HG03280 (cell line): ENCODE results near the gene RPS6KC1.
"Not testable (repeated sequence)": the region's sequence is repeated elsewhere in the genome, so short reads cannot be mapped to it uniquely, and the experiment has no call there.

Experiments used
- ATAC-seq: cut with Tn5 transposase; IDR thresholded peaks from one replicate; pipeline ENCODE4 v1.9.1; 2021; ENCODE audit warnings: mild to moderate bottlenecking, moderate library complexity; ENCODE audit not compliant: unreplicated experiment

Gene RPS6KC1

GRCh38 chr1:213051127-213051880, at the start of gene RPS6KC1:
Gene RPS6KC1 (plus strand): TSS chr1:213051241. CDS start chr1:213051405, 164 bp downstream.
- peak; percentile 98 for ATAC-seq

- no peak for ATAC-seq
These were observed 47.8 kb upstream of the RPS6KC1 start for GRCh38 chr1:213003256-213003655.

GRCh38 chr1:213008564-213008963, 42.5 kb upstream of the RPS6KC1 start:
- ATAC-seq, result peak; percentile 85

- no peak for ATAC-seq
These were observed 36.4 kb upstream of the RPS6KC1 start for GRCh38 chr1:213014642-213015041.

GRCh38 chr1:213015099-213016050, 35.7 kb upstream of the RPS6KC1 start, which contains the start of gene ANGEL2:
Gene ANGEL2 (minus strand): TSS chr1:213015867. CDS start chr1:213015671, 196 bp downstream.
- ATAC-seq, result peak; percentile 95

GRCh38 chr1:213017447-213018273, 33.4 kb upstream of the RPS6KC1 start:
- no peak for ATAC-seq

GRCh38 chr1:213019450-213019849, 31.6 kb upstream of the RPS6KC1 start:
- no peak for ATAC-seq

GRCh38 chr1:213020016-213020415, 31.0 kb upstream of the RPS6KC1 start:
- no peak for ATAC-seq

GRCh38 chr1:213027024-213027423, 24.0 kb upstream of the RPS6KC1 start:
- ATAC-seq, result not testable (repeated sequence)

GRCh38 chr1:213032651-213033050, 18.4 kb upstream of the RPS6KC1 start:
- ATAC-seq, result no peak

- ATAC-seq, result no peak
These were observed 16.3 kb upstream of the RPS6KC1 start for GRCh38 chr1:213034713-213035112.

- ATAC-seq, result no peak
These were observed 15.5 kb upstream of the RPS6KC1 start for GRCh38 chr1:213035573-213035972.

GRCh38 chr1:213041443-213041842, 9.6 kb upstream of the RPS6KC1 start:
- ATAC-seq, result no peak

- ATAC-seq, result not testable (repeated sequence)
These were observed 5.5 kb upstream of the RPS6KC1 start for GRCh38 chr1:213045321-213046226.

GRCh38 chr1:213049232-213049631, 1.8 kb upstream of the RPS6KC1 start:
- no peak for ATAC-seq

- ATAC-seq, result peak; percentile 12
These were observed 305 bp upstream of the RPS6KC1 start for GRCh38 chr1:213050745-213051126.

- ATAC-seq, result no peak
These were observed 801 bp downstream of the RPS6KC1 start for GRCh38 chr1:213051881-213052202.

GRCh38 chr1:213053455-213053854, 2.4 kb downstream of the RPS6KC1 start:
- ATAC-seq, result no peak

- no peak for ATAC-seq
These were observed 3.1 kb downstream of the RPS6KC1 start for GRCh38 chr1:213054142-213054541.
